COLO668 (cell line): ENCODE results near the gene TRIM74.
"Not testable (repeated sequence)": the region's sequence is repeated elsewhere in the genome, so short reads cannot be mapped to it uniquely, and the experiment has no call there.

Experiments used
- DNase-seq: peaks from one replicate; lab custom pipeline; 2025; ENCODE audit not compliant: unreplicated experiment; lab: John Stamatoyannopoulos, UW

Gene TRIM74

DNA sequence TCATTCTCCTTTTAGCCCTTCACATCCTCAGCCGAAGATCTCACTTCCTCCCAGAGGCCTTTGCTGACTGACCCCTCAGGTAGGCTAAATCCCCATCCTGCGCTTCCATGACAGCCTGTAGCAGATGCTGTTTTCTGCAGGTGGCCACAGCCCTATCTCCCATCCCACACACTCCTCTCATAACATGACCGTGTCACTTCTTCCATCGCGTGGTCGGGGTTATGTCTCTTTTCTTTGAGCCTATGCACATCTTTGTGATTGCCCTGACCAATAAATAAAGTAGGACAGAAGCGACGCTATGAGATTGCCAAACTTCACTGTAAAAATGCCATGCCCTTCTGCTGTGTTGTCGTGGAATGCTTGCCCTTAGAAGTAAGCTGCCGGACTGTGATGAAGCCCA is 55.5 kb downstream of the TRIM74 start:
- DNase-seq, result not testable (repeated sequence)

DNA sequence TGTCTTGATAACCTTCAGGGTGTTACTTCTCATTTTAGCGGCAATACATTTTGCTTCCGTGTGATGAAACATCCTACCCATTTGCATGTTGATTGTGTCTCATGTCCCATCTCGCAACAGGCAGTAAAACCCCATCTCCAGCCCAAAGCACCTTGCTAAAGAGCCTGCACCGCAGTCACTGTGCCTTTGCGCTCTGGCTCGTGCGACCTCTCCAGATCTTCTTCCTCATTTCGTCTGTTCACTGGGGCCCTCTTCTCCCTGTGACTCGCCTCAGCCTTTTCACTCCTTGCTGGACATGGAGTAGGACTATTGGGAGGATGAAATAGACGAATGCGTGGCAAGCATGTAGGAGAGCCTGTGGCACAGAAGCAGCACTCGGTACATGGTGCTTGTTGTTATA is 57.9 kb downstream of the TRIM74 start:
- not testable (repeated sequence) for DNase-seq
